ENCODE results near the gene KRTAP4-16.
"Not testable (repeated sequence)": the region's sequence is repeated elsewhere in the genome, so short reads cannot be mapped to it uniquely, and the experiment has no call there.

KRTAP4-16 gene

GRCh38 chr17:41101586-41102259 lies at the start of gene KRTAP4-16:
KRTAP4-16 (minus strand) TSS chr17:41102209; CDS start chr17:41102209, 0 bp downstream.
- DNase-seq = no peak

GRCh38 chr17:41151525-41151924 lies 49.5 kb upstream of the KRTAP4-16 start:
- DNase-seq = no peak

GRCh38 chr17:41150026-41150425 lies 48.0 kb upstream of the KRTAP4-16 start:
- no peak for DNase-seq

- no peak for DNase-seq
Observed at GRCh38 chr17:41149652-41149985, 47.6 kb upstream of the KRTAP4-16 start, which contains the start of gene KRTAP4-5. KRTAP4-5 (minus strand) TSS chr17:41149825; CDS start chr17:41149767, 58 bp downstream.

- not testable (repeated sequence) for DNase-seq
Observed at GRCh38 chr17:41148971-41149651, 47.1 kb upstream of the KRTAP4-16 start.

GRCh38 chr17:41147531-41148204 lies 45.7 kb upstream of the KRTAP4-16 start:
- DNase-seq = no peak

- DNase-seq = no peak
Observed at GRCh38 chr17:41145261-41145660, 43.3 kb upstream of the KRTAP4-16 start.

- DNase-seq = no peak
Observed at GRCh38 chr17:41144846-41145245, 42.8 kb upstream of the KRTAP4-16 start.

- DNase-seq = no peak
Observed at GRCh38 chr17:41141361-41141760, 39.4 kb upstream of the KRTAP4-16 start.

GRCh38 chr17:41140360-41141131 lies 38.5 kb upstream of the KRTAP4-16 start, which contains the start of gene KRTAP4-6:
KRTAP4-6 (minus strand) TSS chr17:41140544; CDS start chr17:41140487, 57 bp downstream.
- no peak for DNase-seq

GRCh38 chr17:41139865-41140264 lies 37.9 kb upstream of the KRTAP4-16 start:
- DNase-seq = not testable (repeated sequence)

- DNase-seq = no peak
Observed at GRCh38 chr17:41133880-41134735, 32.1 kb upstream of the KRTAP4-16 start.

GRCh38 chr17:41131979-41132378 lies 30.0 kb upstream of the KRTAP4-16 start:
- no peak for DNase-seq

GRCh38 chr17:41127371-41127770 lies 25.4 kb upstream of the KRTAP4-16 start:
- DNase-seq = no peak

GRCh38 chr17:41126412-41126811 lies 24.4 kb upstream of the KRTAP4-16 start:
- DNase-seq = no peak

GRCh38 chr17:41125064-41125463 lies 23.1 kb upstream of the KRTAP4-16 start:
- no peak for DNase-seq

GRCh38 chr17:41123991-41124371 lies 22.0 kb upstream of the KRTAP4-16 start, which contains the start of gene KRTAP4-12:
KRTAP4-12 (minus strand) TSS chr17:41124182; CDS start chr17:41124122, 60 bp downstream.
- DNase-seq = not testable (repeated sequence)

- not testable (repeated sequence) for DNase-seq
Observed at GRCh38 chr17:41123292-41123990, 21.4 kb upstream of the KRTAP4-16 start.

GRCh38 chr17:41121742-41122141 lies 19.7 kb upstream of the KRTAP4-16 start:
- no peak for DNase-seq

- DNase-seq = peak; percentile 17
Observed at GRCh38 chr17:41119696-41120690, 18.0 kb upstream of the KRTAP4-16 start.
